ENCODE results near the gene ZFAND2A. TPM values are rescaled to one million over a fixed set of nuclear protein-coding genes. Genes with fewer than 3 reads are reported as not detected.

The ZFAND2A gene
- total and polyA plus RNA-seq, 4 donors = 17.3 to 44.3 (median 30.0) TPM

GRCh38 chr7:1124164-1124563 is 35.8 kb downstream of the ZFAND2A start:
- TF ChIP-seq CTCF (IDR thresholded peaks at IDR 0.05; ENCODE audit: control extremely low read depth, extremely low read depth) = no peak
- no peak overlapping the region for H3K4me3 ChIP-seq
- ATAC-seq (ENCODE audit: insufficient read depth, low FRiP score) (no peak), DNase-seq (no peak)
- H3K9ac ChIP-seq (ENCODE audit: insufficient read depth in 1 of 2, low read length in 2 of 2) = no peak overlapping the region
- H3K4me1 ChIP-seq (ENCODE audit: control insufficient read depth in 5 of 5, insufficient read depth in 5 of 5, low read length in 5 of 5) = peaks cover 0 to 8% (median 0%) of the 10 kb centered on the region in 5 donors
- WGBS, 2 donors = 70 to 84% methylated on average over 11 of the region's 11 CpGs
- H3K9me3 ChIP-seq (ENCODE audit: control insufficient read depth in 4 of 4, insufficient read depth in 3 of 4, low read length in 3 of 4) = no peaks in the 10 kb centered on the region
- no peaks in the 10 kb centered on the region for H3K27me3 ChIP-seq (ENCODE audit: control insufficient read depth in 3 of 3, insufficient read depth in 3 of 3, low read length in 2 of 3)
- H3K36me3 ChIP-seq (ENCODE audit: control insufficient read depth in 4 of 4, insufficient read depth in 4 of 4, low read length in 4 of 4) = peaks cover 0 to 9% (median 1%) of the 10 kb centered on the region in 4 donors
- peak overlapping the region; percentile 6 to 62 for H3K27ac ChIP-seq (ENCODE audit: low read depth in 1 of 2, low read length in 1 of 2)

- peak; percentile 29 for TF ChIP-seq CTCF (IDR thresholded peaks at IDR 0.05; ENCODE audit: control extremely low read depth, extremely low read depth)
- H3K9me3 ChIP-seq (ENCODE audit: control insufficient read depth in 4 of 4, insufficient read depth in 3 of 4, low read length in 3 of 4) = no peaks in the 10 kb centered on the region
- no peak overlapping the region for H3K9ac ChIP-seq (ENCODE audit: insufficient read depth in 1 of 2, low read length in 2 of 2)
- DNase-seq = peak; percentile 81 to 87 (median 84)
- no peaks in the 10 kb centered on the region for H3K27me3 ChIP-seq (ENCODE audit: control insufficient read depth in 3 of 3, insufficient read depth in 3 of 3, low read length in 2 of 3)
- H3K36me3 ChIP-seq (ENCODE audit: control insufficient read depth in 4 of 4, insufficient read depth in 4 of 4, low read length in 4 of 4) = peaks cover 0 to 9% (median 1%) of the 10 kb centered on the region in 4 donors
- peaks cover 0 to 8% (median 0%) of the 10 kb centered on the region in 5 donors for H3K4me1 ChIP-seq (ENCODE audit: control insufficient read depth in 5 of 5, insufficient read depth in 5 of 5, low read length in 5 of 5)
- peak overlapping the region; percentile 6 to 62 for H3K27ac ChIP-seq (ENCODE audit: low read depth in 1 of 2, low read length in 1 of 2)
- peak; percentile 78 for ATAC-seq (ENCODE audit: insufficient read depth, low FRiP score)
- no peak overlapping the region for H3K4me3 ChIP-seq
- WGBS, 2 donors = 46 to 59% methylated on average over 17 of the region's 17 CpGs
Measured at GRCh38 chr7:1123715-1124114, 36.3 kb downstream of the ZFAND2A start.

GRCh38 chr7:1122832-1123501 is 37.0 kb downstream of the ZFAND2A start:
- Histone ChIP-seq H3K9ac (ENCODE audit: insufficient read depth in 1 of 2, low read length in 2 of 2) (no peak overlapping the region), H3K9me3 (ENCODE audit: control insufficient read depth in 4 of 4, insufficient read depth in 3 of 4, low read length in 3 of 4) (no peaks in the 10 kb centered on the region), H3K27ac (ENCODE audit: low read depth in 1 of 2, low read length in 1 of 2) (peak overlapping the region in 1 of 2 donors; percentile 39), H3K27me3 (ENCODE audit: control insufficient read depth in 3 of 3, insufficient read depth in 3 of 3, low read length in 2 of 3) (no peaks in the 10 kb centered on the region), H3K4me1 (ENCODE audit: control insufficient read depth in 5 of 5, insufficient read depth in 5 of 5, low read length in 5 of 5) (peaks cover 0 to 8% (median 0%) of the 10 kb centered on the region in 5 donors), H3K36me3 (ENCODE audit: control insufficient read depth in 4 of 4, insufficient read depth in 4 of 4, low read length in 4 of 4) (peaks cover 0 to 9% (median 1%) of the 10 kb centered on the region in 4 donors), H3K4me3 (no peak overlapping the region)
- no peak for DNase-seq
- no peak for ATAC-seq (ENCODE audit: insufficient read depth, low FRiP score)
- WGBS, 2 donors = 78 to 80% methylated on average over 31 of the region's 31 CpGs
- TF ChIP-seq CTCF (IDR thresholded peaks at IDR 0.05; ENCODE audit: control extremely low read depth, extremely low read depth) = no peak

All from lung (tissue), 12 donors.